ES-I3 (cell line): ENCODE results near the gene ZNF497.
A peak's percentile ranks its signal among the peaks of the same experiment; 100 is the strongest.

Experiments
- H3K36me3 ChIP-seq: 2 replicates; pipeline ENCODE4 v1.6.1; 2013; ENCODE audit warnings: mild to moderate bottlenecking, low read length, control low read depth, moderate library complexity; ENCODE audit not compliant: insufficient read depth
- H3K4me1 ChIP-seq: 2 replicates; pipeline ENCODE4 v1.6.1; 2013; ENCODE audit warnings: mild to moderate bottlenecking, control low read depth, low read length; ENCODE audit not compliant: insufficient read depth
- H3K9ac ChIP-seq: 2 replicates; pipeline ENCODE4 v1.6.1; 2013; ENCODE audit warnings: low read depth, mild to moderate bottlenecking, low read length, moderate library complexity
- H3K9me3 ChIP-seq: 2 replicates; pipeline ENCODE4 v1.6.1; 2013; ENCODE audit warnings: mild to moderate bottlenecking, low read length, moderate library complexity; ENCODE audit not compliant: control insufficient read depth, insufficient read depth

Gene ZNF497

GRCh38 chr19:58397533-58398037, 35.0 kb upstream of the ZNF497 start:
- Histone ChIP-seq H3K9me3 (no peaks in the 10 kb centered on the region), H3K9ac (no peak overlapping the region), H3K36me3 (peaks cover 9% of the 10 kb centered on the region), H3K4me1 (no peaks in the 10 kb centered on the region; the same call in 1 of the 2 replicates)

DNA sequence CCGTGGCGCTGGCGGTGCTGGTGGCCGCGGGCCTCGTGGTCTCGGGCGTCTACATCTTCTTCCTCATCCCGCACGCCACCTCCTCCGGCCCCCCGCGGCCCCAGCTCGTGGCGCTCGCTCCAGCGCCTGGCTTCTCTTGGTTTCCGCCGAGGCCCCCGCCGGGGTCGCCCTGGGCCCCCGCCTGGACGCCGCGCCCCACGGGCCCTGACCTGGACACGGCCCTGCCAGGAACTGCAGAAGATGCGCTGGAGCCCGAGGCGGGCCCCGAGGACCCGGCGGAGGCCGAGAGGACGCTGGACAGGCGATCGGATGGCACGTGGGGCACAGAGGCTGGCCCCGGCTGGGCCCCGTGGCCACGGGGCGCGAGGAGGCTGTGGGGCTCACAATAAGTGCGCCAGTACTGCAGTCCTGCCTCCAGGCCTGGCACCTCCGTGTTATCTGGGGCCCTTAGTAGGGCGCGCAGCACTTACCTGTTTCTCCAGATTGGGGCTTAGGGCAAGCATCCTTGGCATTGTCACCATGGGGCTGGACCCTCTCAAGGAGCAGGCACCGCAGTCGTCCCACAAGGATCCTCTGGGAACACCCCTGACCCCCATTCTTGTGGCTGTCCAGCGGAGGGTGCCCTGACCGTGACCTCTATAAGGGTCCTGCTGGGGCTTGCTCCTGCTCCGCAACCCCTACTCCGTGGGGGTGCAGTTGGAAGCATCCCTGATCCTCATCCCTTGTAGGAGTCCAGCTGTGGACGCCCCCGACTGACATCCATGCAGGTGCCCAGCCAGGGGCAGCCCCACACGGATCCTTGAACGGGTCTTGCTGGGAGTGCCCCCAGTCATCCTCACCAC, 34.4 kb upstream of the ZNF497 start:
- Histone ChIP-seq H3K9me3 (no peaks in the 10 kb centered on the region), H3K36me3 (peaks cover 12% of the 10 kb centered on the region), H3K9ac (peak overlapping the region; percentile 21; the same call in 1 of the 2 replicates), H3K4me1 (no peaks in the 10 kb centered on the region; the same call in 1 of the 2 replicates)

GRCh38 chr19:58395979-58396627, 33.6 kb upstream of the ZNF497 start:
- Histone ChIP-seq H3K36me3 (peaks cover 14% of the 10 kb centered on the region), H3K9ac (peak overlapping the region; percentile 59)

GRCh38 chr19:58395220-58395978, 32.8 kb upstream of the ZNF497 start, which contains the start of gene RNF225:
RNF225 (plus strand) TSS chr19:58395656; CDS start chr19:58396090, 434 bp downstream.
- H3K9me3 ChIP-seq = no peaks in the 10 kb centered on the region
- H3K4me1 ChIP-seq = no peaks in the 10 kb centered on the region; the same call in 1 of the 2 replicates
- H3K36me3 ChIP-seq = peaks cover 18% of the 10 kb centered on the region
- H3K9ac ChIP-seq = peak within 1 kb of the TSS; percentile 59

More at GRCh38 chr19:58395979-58396627, 33.6 kb upstream of the ZNF497 start:
- Histone ChIP-seq H3K9me3 (no peaks in the 10 kb centered on the region), H3K4me1 (no peaks in the 10 kb centered on the region; the same call in 1 of the 2 replicates)

GRCh38 chr19:58394821-58395219, 32.3 kb upstream of the ZNF497 start:
- H3K9ac ChIP-seq = no peak overlapping the region

GRCh38 chr19:58393725-58394033, 31.1 kb upstream of the ZNF497 start:
- H3K4me1 ChIP-seq = no peaks in the 10 kb centered on the region; the same call in 1 of the 2 replicates

More at GRCh38 chr19:58394821-58395219, 32.3 kb upstream of the ZNF497 start:
- no peaks in the 10 kb centered on the region for H3K9me3 ChIP-seq
- no peaks in the 10 kb centered on the region; the same call in 1 of the 2 replicates for H3K4me1 ChIP-seq
- peaks cover 18% of the 10 kb centered on the region for H3K36me3 ChIP-seq

GRCh38 chr19:58392945-58393724, 30.6 kb upstream of the ZNF497 start:
- H3K9ac ChIP-seq = no peak overlapping the region
- no peaks in the 10 kb centered on the region; the same call in 1 of the 2 replicates for H3K4me1 ChIP-seq
- H3K9me3 ChIP-seq = no peaks in the 10 kb centered on the region
- peaks cover 30% of the 10 kb centered on the region for H3K36me3 ChIP-seq

More at GRCh38 chr19:58393725-58394033, 31.1 kb upstream of the ZNF497 start:
- H3K36me3 ChIP-seq = peaks cover 25% of the 10 kb centered on the region
- H3K9me3 ChIP-seq = no peaks in the 10 kb centered on the region
- H3K9ac ChIP-seq = no peak overlapping the region

DNA sequence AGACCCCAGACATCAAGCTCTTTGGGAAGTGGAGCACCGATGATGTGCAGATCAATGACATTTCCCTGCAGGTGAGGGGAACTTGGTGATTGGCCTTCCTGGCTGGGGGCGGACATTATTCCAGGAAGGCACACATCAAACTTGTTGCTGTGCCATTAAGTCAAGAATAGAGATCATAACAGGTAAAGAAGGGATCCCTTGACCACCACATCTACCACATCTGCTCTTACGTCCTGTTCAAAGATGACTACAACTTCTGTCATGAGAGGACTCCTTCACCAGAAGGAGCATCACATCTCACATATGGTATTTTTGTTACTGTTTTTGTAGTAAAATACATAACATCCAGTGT, 25.6 kb upstream of the ZNF497 start:
- no peaks in the 10 kb centered on the region for H3K9me3 ChIP-seq
- H3K9ac ChIP-seq = peak overlapping the region; percentile 90; the same call in 1 of the 2 replicates
- H3K36me3 ChIP-seq = peaks cover 23% of the 10 kb centered on the region
- H3K4me1 ChIP-seq = peaks cover 7% of the 10 kb centered on the region; the same call in 1 of the 2 replicates

DNA sequence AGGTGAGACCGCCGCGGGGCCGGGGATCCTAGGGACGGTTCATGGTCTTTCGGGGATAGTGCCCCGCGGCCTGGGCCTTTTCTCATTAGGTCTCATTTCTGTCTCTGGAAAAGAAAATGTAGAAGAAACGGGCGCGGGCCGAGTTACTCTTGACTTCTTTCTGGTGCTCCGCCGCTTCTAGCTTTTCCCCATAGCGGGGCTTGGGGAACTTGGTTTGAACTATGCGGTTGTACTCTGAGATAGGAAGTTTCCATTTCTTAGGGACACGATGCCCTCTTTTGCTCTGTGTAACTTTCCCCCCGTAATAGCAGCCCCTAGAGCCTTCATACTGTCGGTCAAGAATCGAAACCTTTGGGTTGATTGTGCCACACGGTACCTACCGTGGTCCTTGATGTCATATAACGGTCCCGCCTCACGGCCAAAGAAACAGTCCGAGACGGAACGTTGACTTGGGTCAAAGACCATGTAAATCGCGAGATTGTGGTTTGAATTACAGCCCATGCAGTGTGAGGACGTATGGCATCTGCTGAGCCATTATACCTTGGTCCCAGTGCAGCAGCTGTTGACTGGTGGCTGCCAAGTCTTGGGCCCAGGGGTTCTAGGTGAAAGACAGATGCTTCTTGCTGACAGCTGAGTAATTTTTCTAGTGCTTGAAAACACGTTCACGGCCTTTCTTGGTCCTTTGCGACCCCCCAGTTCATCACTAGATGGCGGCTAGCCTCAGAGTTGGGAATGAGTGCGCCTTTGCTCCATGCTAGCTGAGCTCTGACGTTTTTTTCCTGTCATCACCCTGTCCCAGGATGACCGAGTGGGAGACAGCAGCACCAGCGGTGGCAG, 25.0 kb upstream of the ZNF497 start:
- Histone ChIP-seq H3K9ac (peak overlapping the region; percentile 90), H3K36me3 (peaks cover 23% of the 10 kb centered on the region), H3K9me3 (no peaks in the 10 kb centered on the region), H3K4me1 (peaks cover 7% of the 10 kb centered on the region; the same call in 1 of the 2 replicates)

DNA sequence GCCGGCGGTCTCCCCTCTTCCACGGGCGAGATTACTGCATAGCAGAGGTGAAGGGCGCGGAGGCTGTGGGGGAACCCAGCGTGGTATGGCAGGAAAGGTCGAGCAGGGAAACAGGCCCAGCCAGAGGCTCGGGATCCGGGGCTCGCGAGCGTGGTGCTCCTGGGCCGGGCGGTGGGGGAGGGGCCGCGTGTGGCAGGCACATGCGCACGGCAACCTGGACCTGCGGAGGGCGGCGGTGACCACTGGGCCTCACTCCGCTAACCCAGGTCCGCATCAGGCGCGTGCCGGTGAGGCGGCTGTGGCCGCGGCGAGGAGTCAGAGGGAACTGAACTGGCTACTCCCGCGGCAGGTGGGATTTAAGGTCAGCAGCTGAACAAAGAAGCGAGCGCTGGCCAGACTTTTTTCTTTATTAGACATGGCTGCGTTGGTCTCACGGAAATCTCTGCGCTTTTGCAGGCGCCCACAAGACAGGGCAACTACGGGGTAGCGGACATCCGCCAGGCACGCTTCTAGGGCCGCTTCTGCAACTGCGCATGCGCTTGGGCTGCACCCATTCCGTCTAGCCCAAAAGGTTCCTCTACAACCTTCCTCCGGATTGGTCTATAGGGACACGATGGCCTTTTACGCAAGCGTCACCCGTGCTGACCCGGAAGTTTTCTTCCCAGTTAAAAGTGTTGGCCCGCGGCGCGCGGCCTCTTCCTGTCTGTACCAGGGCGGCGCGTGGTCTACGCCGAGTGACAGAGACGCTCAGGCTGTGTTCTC, 24.2 kb upstream of the ZNF497 start, which contains the start of gene RPS5:
RPS5 (plus strand) TSS at position 694 of the 762 bp plus-strand sequence. CDS start 869 bp downstream, outside the sequence.
- Histone ChIP-seq H3K36me3 (peaks cover 19% of the 10 kb centered on the region), H3K4me1 (peaks cover 7% of the 10 kb centered on the region; the same call in 1 of the 2 replicates), H3K9me3 (no peaks in the 10 kb centered on the region), H3K9ac (peak within 1 kb of the TSS; percentile 90)

- no peaks in the 10 kb centered on the region for H3K9me3 ChIP-seq
- H3K9ac ChIP-seq = peak overlapping the region; percentile 90
- peaks cover 19% of the 10 kb centered on the region for H3K36me3 ChIP-seq
- H3K4me1 ChIP-seq = peaks cover 7% of the 10 kb centered on the region; the same call in 1 of the 2 replicates
Measured at GRCh38 chr19:58385891-58386575, 23.5 kb upstream of the ZNF497 start.
